Mucosa of rectum (tissue), 2 donors: Measurements from ENCODE around the gene FLNB.
A peak's percentile ranks its signal among the peaks of the same experiment; 100 is the strongest.
"Not testable (repeated sequence)": the region's sequence is repeated elsewhere in the genome, so short reads cannot be mapped to it uniquely, and the experiment has no call there.

Experiments used
- H3K27ac ChIP-seq, 2 donors: one replicate each; pipeline ENCODE4 v1.7.0; 2013; ENCODE audit warnings: inconsistent platforms in 2 of 2, low read depth in 2 of 2, low read length in 2 of 2
- H3K27me3 ChIP-seq, 2 donors: one replicate each; pipeline ENCODE4 v1.7.0; 2013; ENCODE audit warnings: low read length in 2 of 2; ENCODE audit not compliant: control insufficient read depth in 2 of 2, insufficient read depth in 2 of 2
- H3K36me3 ChIP-seq, 2 donors: one replicate each; pipeline ENCODE4 v1.7.0; 2013; ENCODE audit warnings: low read length in 2 of 2; ENCODE audit not compliant: control insufficient read depth in 2 of 2, insufficient read depth in 2 of 2
- H3K4me1 ChIP-seq, 2 donors: one replicate each; pipeline ENCODE4 v1.7.0; 2013; ENCODE audit warnings: low read length in 2 of 2, mild to moderate bottlenecking in 1 of 2; ENCODE audit not compliant: control insufficient read depth in 2 of 2, insufficient read depth in 2 of 2
- H3K4me3 ChIP-seq, 2 donors: one replicate each; pipeline ENCODE4 v1.7.0; 2013; ENCODE audit warnings: low read length in 2 of 2
- H3K9ac ChIP-seq, 2 donors: one replicate each; pipeline ENCODE4 v1.7.0; 2013; ENCODE audit warnings: low read length in 2 of 2, low read depth in 1 of 2, mild to moderate bottlenecking in 1 of 2
- H3K9me3 ChIP-seq, 2 donors: one replicate each; pipeline ENCODE4 v1.7.0; 2013; ENCODE audit warnings: low read length in 2 of 2; ENCODE audit not compliant: control insufficient read depth in 2 of 2
- donor health status: healthy.
- donor health status: Normal muscosa, but diverticular disease.

FLNB gene

GRCh38 chr3:57982561-57983243 lies 25.5 kb upstream of the FLNB start:
- peaks cover 33 to 69% of the 10 kb centered on the region in 2 donors for H3K4me1 ChIP-seq
- H3K4me3 ChIP-seq: no peak overlapping the region
- H3K27ac ChIP-seq: peak overlapping the region in 1 of 2 donors; percentile 71
- H3K27me3 ChIP-seq: no peaks in the 10 kb centered on the region
- H3K36me3 ChIP-seq: no peaks in the 10 kb centered on the region
- no peak overlapping the region for H3K9ac ChIP-seq
- no peaks in the 10 kb centered on the region for H3K9me3 ChIP-seq

GRCh38 chr3:57983734-57984518 lies 24.3 kb upstream of the FLNB start:
- Histone ChIP-seq H3K36me3 (no peaks in the 10 kb centered on the region), H3K27me3 (no peaks in the 10 kb centered on the region), H3K27ac (peak overlapping the region; percentile 71 to 79), H3K4me1 (peaks cover 23 to 59% of the 10 kb centered on the region in 2 donors), H3K9me3 (no peaks in the 10 kb centered on the region), H3K4me3 (peak overlapping the region in 1 of 2 donors; percentile 9), H3K9ac (peak overlapping the region in 1 of 2 donors; percentile 32)

- H3K9ac ChIP-seq: no peak overlapping the region
- H3K4me1 ChIP-seq: peaks cover 21 to 58% of the 10 kb centered on the region in 2 donors
- peak overlapping the region; percentile 25 to 46 for H3K27ac ChIP-seq
- H3K36me3 ChIP-seq: no peaks in the 10 kb centered on the region
- H3K9me3 ChIP-seq: no peaks in the 10 kb centered on the region
- H3K27me3 ChIP-seq: no peaks in the 10 kb centered on the region
- H3K4me3 ChIP-seq: no peak overlapping the region
Measured at GRCh38 chr3:57985176-57985983, 22.8 kb upstream of the FLNB start.

GRCh38 chr3:57985984-57986246 lies 22.3 kb upstream of the FLNB start:
- Histone ChIP-seq H3K4me3 (no peak overlapping the region), H3K36me3 (no peaks in the 10 kb centered on the region), H3K4me1 (peaks cover 21 to 56% of the 10 kb centered on the region in 2 donors), H3K9me3 (no peaks in the 10 kb centered on the region), H3K27ac (peak overlapping the region in 1 of 2 donors; percentile 46), H3K27me3 (no peaks in the 10 kb centered on the region), H3K9ac (no peak overlapping the region)

GRCh38 chr3:57986261-57986660 lies 22.0 kb upstream of the FLNB start:
- H3K4me3 ChIP-seq: no peak overlapping the region
- H3K9ac ChIP-seq: no peak overlapping the region
- H3K27me3 ChIP-seq: no peaks in the 10 kb centered on the region

GRCh38 chr3:57989198-57989597 lies 19.0 kb upstream of the FLNB start:
- H3K27me3 ChIP-seq, H3K9me3 ChIP-seq, H3K9ac ChIP-seq, H3K36me3 ChIP-seq, H3K4me3 ChIP-seq: not testable (repeated sequence)
- Histone ChIP-seq H3K27ac (peak overlapping the region; percentile 37 to 62), H3K4me1 (peaks cover 14 to 51% of the 10 kb centered on the region in 2 donors)

More at GRCh38 chr3:57986261-57986660, 22.0 kb upstream of the FLNB start:
- no peaks in the 10 kb centered on the region for H3K36me3 ChIP-seq
- H3K4me1 ChIP-seq: peaks cover 21 to 54% of the 10 kb centered on the region in 2 donors
- H3K9me3 ChIP-seq: no peaks in the 10 kb centered on the region
- no peak overlapping the region for H3K27ac ChIP-seq

- Histone ChIP-seq H3K9me3 (no peaks in the 10 kb centered on the region), H3K27ac (peak overlapping the region; percentile 37 to 62), H3K4me1 (peaks cover 10 to 48% of the 10 kb centered on the region in 2 donors), H3K9ac (no peak overlapping the region), H3K36me3 (no peaks in the 10 kb centered on the region), H3K27me3 (no peaks in the 10 kb centered on the region), H3K4me3 (no peak overlapping the region)
Measured at GRCh38 chr3:57989646-57990045, 18.6 kb upstream of the FLNB start.

- H3K36me3 ChIP-seq: no peaks in the 10 kb centered on the region
- peaks cover 10 to 30% of the 10 kb centered on the region in 2 donors for H3K4me1 ChIP-seq
- no peaks in the 10 kb centered on the region for H3K9me3 ChIP-seq
- H3K9ac ChIP-seq: peak overlapping the region; percentile 1 to 5
- H3K4me3 ChIP-seq: no peak overlapping the region
- no peaks in the 10 kb centered on the region for H3K27me3 ChIP-seq
- H3K27ac ChIP-seq: peak overlapping the region; percentile 80 to 85
Measured at GRCh38 chr3:57992452-57993213, 15.6 kb upstream of the FLNB start.

GRCh38 chr3:57998366-57999283 lies 9.6 kb upstream of the FLNB start:
- H3K4me3 ChIP-seq: peak overlapping the region; percentile 4 to 58
- H3K27ac ChIP-seq: peak overlapping the region; percentile 83 to 92
- no peaks in the 10 kb centered on the region for H3K9me3 ChIP-seq
- H3K27me3 ChIP-seq: no peaks in the 10 kb centered on the region
- peak overlapping the region; percentile 48 to 52 for H3K9ac ChIP-seq
- no peaks in the 10 kb centered on the region for H3K36me3 ChIP-seq
- H3K4me1 ChIP-seq: peaks cover 19 to 34% of the 10 kb centered on the region in 2 donors
